GM23248 (cell line): ENCODE data around the gene CAMTA1.

Source experiments
- EZH2 ChIP-seq: fragments of 200-600 bp; sonication (generic); IDR thresholded peaks from 2 replicates; pipeline ENCODE4 v1.6.1; 2018; ENCODE audit warnings: antibody characterized with exemption, mild to moderate bottlenecking; ENCODE audit not compliant: insufficient read depth, poor library complexity, severe bottlenecking
- EZH2phosphoT487 ChIP-seq: fragments of 200-600 bp; sonication (generic); IDR thresholded peaks from 2 replicates; pipeline ENCODE4 v1.6.1; 2018; ENCODE audit warnings: antibody characterized with exemption, moderate library complexity, mild to moderate bottlenecking, low read depth; ENCODE audit not compliant: insufficient read depth

DNA sequence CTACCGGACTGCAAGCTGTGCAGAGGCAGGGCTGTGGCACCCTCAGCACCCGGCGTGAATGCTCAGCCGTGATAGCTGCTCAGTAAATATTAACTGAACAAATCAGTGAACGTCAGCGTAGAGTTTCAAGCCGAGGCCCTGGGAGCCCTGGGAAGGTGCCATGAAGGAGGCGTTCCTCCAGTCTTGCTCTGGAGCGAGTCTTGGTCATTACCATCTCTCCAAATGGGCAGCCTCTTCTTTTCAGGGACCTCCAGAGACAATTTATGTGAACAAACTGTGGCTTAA, 449.2 kb downstream of the CAMTA1 start:
- no peak for TF ChIP-seq EZH2
- no peak for TF ChIP-seq EZH2phosphoT487
